Measurements from ENCODE around the gene PTGDR2. TPM values are rescaled to one million over a fixed set of nuclear protein-coding genes. Genes with fewer than 3 reads are reported as not detected.
"Not testable (repeated sequence)": the region's sequence is repeated elsewhere in the genome, so short reads cannot be mapped to it uniquely, and the experiment has no call there.

The PTGDR2 gene
- total and polyA plus RNA-seq, 2 donors (not counting 1 experiment from before 2014, with no cell fraction given), result 0.33 to 2.4 TPM

GRCh38 chr11:60830478-60831142, 25.1 kb downstream of the PTGDR2 start:
- H3K4me2 ChIP-seq (ENCODE audit: extremely low read depth, insufficient read depth, low read length), result no peak overlapping the region
- no peaks in the 10 kb centered on the region for H3K9me3 ChIP-seq (ENCODE audit: control insufficient read depth, insufficient read depth, low read depth, low read length)
- no peak overlapping the region for H3K9ac ChIP-seq (ENCODE audit: insufficient read depth, low read length)
- TF ChIP-seq CTCF (conservative IDR thresholded peaks at IDR 0.05 in 1 of 2, IDR thresholded peaks at IDR 0.05 in 1 of 2; ENCODE audit: low read depth in 1 of 2, low read length in 2 of 2), result no peak
- no peak for TF ChIP-seq EZH2 (IDR thresholded peaks at IDR 0.05; ENCODE audit: low read length, missing control alignments)
- H2AFZ ChIP-seq (ENCODE audit: low read length), result no peak overlapping the region
- no peaks in the 10 kb centered on the region for H3K36me3 ChIP-seq (ENCODE audit: control insufficient read depth, insufficient read depth, low read length)
- H4K20me1 ChIP-seq (ENCODE audit: control insufficient read depth, extremely low read depth, insufficient read depth, low read length), result no peaks in the 10 kb centered on the region
- no peak for DNase-seq (ENCODE audit: low read depth in 2 of 2)
- no peaks in the 10 kb centered on the region for H3K79me2 ChIP-seq (ENCODE audit: control insufficient read depth, insufficient read depth, low read length)
- H3K4me3 ChIP-seq (replicated peaks in 1 of 4; ENCODE audit: control extremely low read depth in 1 of 4, insufficient read depth in 1 of 4, low read depth in 3 of 4, low read length in 4 of 4), result no peak overlapping the region
- peaks cover 12% of the 10 kb centered on the region for H3K27me3 ChIP-seq (ENCODE audit: control insufficient read depth, insufficient read depth, low read length)
- H3K4me1 ChIP-seq (ENCODE audit: control insufficient read depth, extremely low read depth, insufficient read depth, low read length), result peaks cover under 1% of the 10 kb centered on the region
- H3K27ac ChIP-seq (ENCODE audit: insufficient read depth, low read length), result no peak overlapping the region

GRCh38 chr11:60825790-60826189, 30.0 kb downstream of the PTGDR2 start:
- Histone ChIP-seq H3K27me3 (ENCODE audit: control insufficient read depth, insufficient read depth, low read length) (peaks cover 12% of the 10 kb centered on the region), H3K9me3 (ENCODE audit: control insufficient read depth, insufficient read depth, low read depth, low read length) (no peaks in the 10 kb centered on the region), H3K4me1 (ENCODE audit: control insufficient read depth, extremely low read depth, insufficient read depth, low read length) (no peaks in the 10 kb centered on the region), H3K4me3 (replicated peaks in 1 of 4; ENCODE audit: control extremely low read depth in 1 of 4, insufficient read depth in 1 of 4, low read depth in 3 of 4, low read length in 4 of 4) (no peak overlapping the region), H3K36me3 (ENCODE audit: control insufficient read depth, insufficient read depth, low read length) (no peaks in the 10 kb centered on the region), H3K4me2 (ENCODE audit: extremely low read depth, insufficient read depth, low read length) (no peak overlapping the region), H4K20me1 (ENCODE audit: control insufficient read depth, extremely low read depth, insufficient read depth, low read length) (no peaks in the 10 kb centered on the region), H3K79me2 (ENCODE audit: control insufficient read depth, insufficient read depth, low read length) (no peaks in the 10 kb centered on the region), H3K27ac (ENCODE audit: insufficient read depth, low read length) (no peak overlapping the region), H3K9ac (ENCODE audit: insufficient read depth, low read length) (no peak overlapping the region), H2AFZ (ENCODE audit: low read length) (no peak overlapping the region)
- TF ChIP-seq CTCF (conservative IDR thresholded peaks at IDR 0.05 in 1 of 2, IDR thresholded peaks at IDR 0.05 in 1 of 2; ENCODE audit: low read depth in 1 of 2, low read length in 2 of 2), result no peak
- no peak for TF ChIP-seq EZH2 (IDR thresholded peaks at IDR 0.05; ENCODE audit: low read length, missing control alignments)
- DNase-seq (ENCODE audit: low read depth in 2 of 2), result no peak

GRCh38 chr11:60825118-60825517, 30.6 kb downstream of the PTGDR2 start:
- H3K4me1 ChIP-seq (ENCODE audit: control insufficient read depth, extremely low read depth, insufficient read depth, low read length), result no peaks in the 10 kb centered on the region
- H3K36me3 ChIP-seq (ENCODE audit: control insufficient read depth, insufficient read depth, low read length), result no peaks in the 10 kb centered on the region
- H3K4me3 ChIP-seq (replicated peaks in 1 of 4; ENCODE audit: control extremely low read depth in 1 of 4, insufficient read depth in 1 of 4, low read depth in 3 of 4, low read length in 4 of 4), result no peak overlapping the region
- no peak for DNase-seq (ENCODE audit: low read depth in 2 of 2)
- no peak overlapping the region for H3K9ac ChIP-seq (ENCODE audit: insufficient read depth, low read length)
- no peak overlapping the region for H3K27ac ChIP-seq (ENCODE audit: insufficient read depth, low read length)
- no peak overlapping the region for H3K4me2 ChIP-seq (ENCODE audit: extremely low read depth, insufficient read depth, low read length)
- no peaks in the 10 kb centered on the region for H4K20me1 ChIP-seq (ENCODE audit: control insufficient read depth, extremely low read depth, insufficient read depth, low read length)
- no peaks in the 10 kb centered on the region for H3K9me3 ChIP-seq (ENCODE audit: control insufficient read depth, insufficient read depth, low read depth, low read length)
- no peak overlapping the region for H2AFZ ChIP-seq (ENCODE audit: low read length)
- H3K79me2 ChIP-seq (ENCODE audit: control insufficient read depth, insufficient read depth, low read length), result no peaks in the 10 kb centered on the region
- H3K27me3 ChIP-seq (ENCODE audit: control insufficient read depth, insufficient read depth, low read length), result peaks cover 16% of the 10 kb centered on the region
- TF ChIP-seq EZH2 (IDR thresholded peaks at IDR 0.05; ENCODE audit: low read length, missing control alignments) (no peak), CTCF (conservative IDR thresholded peaks at IDR 0.05 in 1 of 2, IDR thresholded peaks at IDR 0.05 in 1 of 2; ENCODE audit: low read depth in 1 of 2, low read length in 2 of 2) (no peak)

- H3K4me3 ChIP-seq (replicated peaks in 1 of 4; ENCODE audit: control extremely low read depth in 1 of 4, insufficient read depth in 1 of 4, low read depth in 3 of 4, low read length in 4 of 4); H3K9me3 ChIP-seq (ENCODE audit: control insufficient read depth, insufficient read depth, low read depth, low read length); H3K9ac ChIP-seq (ENCODE audit: insufficient read depth, low read length); H4K20me1 ChIP-seq (ENCODE audit: control insufficient read depth, extremely low read depth, insufficient read depth, low read length); H3K4me1 ChIP-seq (ENCODE audit: control insufficient read depth, extremely low read depth, insufficient read depth, low read length); H3K79me2 ChIP-seq (ENCODE audit: control insufficient read depth, insufficient read depth, low read length); DNase-seq (ENCODE audit: low read depth in 2 of 2); H3K36me3 ChIP-seq (ENCODE audit: control insufficient read depth, insufficient read depth, low read length); H2AFZ ChIP-seq (ENCODE audit: low read length); H3K4me2 ChIP-seq (ENCODE audit: extremely low read depth, insufficient read depth, low read length); H3K27ac ChIP-seq (ENCODE audit: insufficient read depth, low read length): not testable (repeated sequence)
- peaks cover 18% of the 10 kb centered on the region for H3K27me3 ChIP-seq (ENCODE audit: control insufficient read depth, insufficient read depth, low read length)
Observed at GRCh38 chr11:60823745-60824306, 31.9 kb downstream of the PTGDR2 start.

Measured in fibroblast of lung (primary cell).